HCT116 (cell line): ENCODE measurements around the gene NRSN1.

ENCODE experiments used
- CEBPB ChIP-seq: IDR thresholded peaks from 2 replicates; pipeline ENCODE4 v1.6.1; 2012; ENCODE audit warnings: low read depth
- EGR1 ChIP-seq: IDR thresholded peaks from 2 replicates; pipeline ENCODE4 v1.6.1; 2012; ENCODE audit warnings: low read depth
- EZH2 ChIP-seq: fragments of 200-600 bp; sonication (generic); IDR thresholded peaks from 2 replicates; pipeline ENCODE4 v1.6.1; 2017; ENCODE audit warnings: antibody characterized with exemption, mixed run types
- EZH2phosphoT487 ChIP-seq: fragments of 200-600 bp; IDR thresholded peaks from 2 replicates; pipeline ENCODE4 v1.6.1; 2018; ENCODE audit warnings: antibody characterized with exemption, borderline replicate concordance
- JUND ChIP-seq: IDR thresholded peaks from 2 replicates; pipeline ENCODE4 v1.6.1; 2012
- POLR2A ChIP-seq: IDR thresholded peaks from 2 replicates; pipeline ENCODE4 v1.7.0; 2011; ENCODE audit warnings: borderline replicate concordance; ENCODE audit not compliant: insufficient read depth, insufficient read length; ENCODE audit errors: extremely low read depth
- POLR2AphosphoS5 ChIP-seq: IDR thresholded peaks from 2 replicates; pipeline ENCODE4 v1.6.1; 2011; ENCODE audit warnings: mild to moderate bottlenecking, low read depth, low read length, moderate library complexity
- RAD21 ChIP-seq: IDR thresholded peaks from 2 replicates; pipeline ENCODE4 v1.6.1; 2012; ENCODE audit warnings: low read depth, mild to moderate bottlenecking
- TCF7L2 ChIP-seq: IDR thresholded peaks from 2 replicates; pipeline ENCODE4 v1.7.0; 2011; ENCODE audit warnings: borderline replicate concordance, inconsistent platforms; ENCODE audit not compliant: insufficient read depth, insufficient read length; ENCODE audit errors: extremely low read depth
- YY1 ChIP-seq: IDR thresholded peaks from 2 replicates; pipeline ENCODE4 v1.6.1; 2011; ENCODE audit warnings: low read length, low read depth, moderate library complexity, mild to moderate bottlenecking; ENCODE audit not compliant: insufficient replicate concordance; ENCODE audit errors: extremely low read depth
- ZNF274 ChIP-seq: fragments of 200-500 bp; sonication (Bioruptor generic); IDR thresholded peaks from 2 replicates; pipeline ENCODE4 v1.6.1; 2014; ENCODE audit warnings: mild to moderate bottlenecking, low read depth, low read length, inconsistent platforms
- TF ChIP-seq, protein P1 (sequence below), 3 experiments: fragments of 200-600 bp in 1 of 3; sonication (generic) in 1 of 3; IDR thresholded peaks in 2 of 3; conservative IDR thresholded peaks in 1 of 3; 2 replicates each; pipeline ENCODE4 v1.5.1; 2012 to 2017; ENCODE audit warnings: low read depth in 2 of 3, low read length in 2 of 3, antibody characterized with exemption in 1 of 3, borderline replicate concordance in 1 of 3, control low read depth in 1 of 3, mild to moderate bottlenecking in 1 of 3, mixed read lengths in 1 of 3, mixed run types in 1 of 3, moderate library complexity in 1 of 3; ENCODE audit not compliant: insufficient read depth in 1 of 3
- TF ChIP-seq, protein P2 (sequence below): IDR thresholded peaks from 2 replicates; pipeline ENCODE4 v1.6.1; 2011; ENCODE audit warnings: mild to moderate bottlenecking, low read length, moderate library complexity; ENCODE audit not compliant: insufficient replicate concordance; ENCODE audit errors: extremely low read depth
- TF ChIP-seq, protein P3 (sequence below): IDR thresholded peaks from 2 replicates; pipeline ENCODE4 v1.6.1; 2012

DNA sequence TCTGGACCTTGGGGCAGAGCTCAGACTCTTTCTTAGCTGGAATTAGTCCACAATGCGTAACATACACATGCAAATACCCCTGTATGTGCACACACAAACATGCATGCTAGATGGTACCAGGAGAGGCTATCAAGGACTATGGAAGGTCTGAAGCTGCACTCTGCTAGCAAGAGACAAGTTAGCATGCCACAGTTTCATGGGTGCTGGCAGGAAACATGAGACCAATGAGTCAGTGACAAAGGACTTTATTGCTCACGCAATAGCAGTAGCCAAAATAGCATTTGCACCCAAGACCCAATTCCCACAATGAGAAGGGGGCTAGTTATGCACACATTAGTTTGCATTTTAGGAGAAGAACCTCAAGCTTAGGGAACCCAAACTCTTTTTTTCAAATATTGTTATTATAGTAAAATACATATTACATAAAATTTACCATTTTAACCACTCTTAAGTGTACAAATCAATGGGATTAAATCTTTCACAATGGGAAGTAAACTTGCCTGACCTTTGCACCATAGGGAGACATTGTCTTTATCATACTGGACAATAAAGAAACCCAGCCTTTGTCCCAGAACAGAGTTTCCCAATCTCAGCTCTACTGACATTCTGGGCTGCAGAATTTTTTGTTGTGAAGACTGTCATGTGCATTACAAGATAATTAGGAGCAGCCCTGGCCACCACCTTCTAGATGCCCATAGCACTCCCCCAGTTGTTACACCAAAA, 69.1 kb downstream of the NRSN1 start:
- TF ChIP-seq POLR2AphosphoS5 (no peak), EZH2phosphoT487 (no peak), TCF7L2 (no peak), RAD21 (no peak), POLR2A (no peak), EGR1 (no peak), CEBPB (no peak), JUND (no peak), EZH2 (no peak), ZNF274 (no peak), YY1 (no peak)
- TF ChIP-seq, protein P1, sequence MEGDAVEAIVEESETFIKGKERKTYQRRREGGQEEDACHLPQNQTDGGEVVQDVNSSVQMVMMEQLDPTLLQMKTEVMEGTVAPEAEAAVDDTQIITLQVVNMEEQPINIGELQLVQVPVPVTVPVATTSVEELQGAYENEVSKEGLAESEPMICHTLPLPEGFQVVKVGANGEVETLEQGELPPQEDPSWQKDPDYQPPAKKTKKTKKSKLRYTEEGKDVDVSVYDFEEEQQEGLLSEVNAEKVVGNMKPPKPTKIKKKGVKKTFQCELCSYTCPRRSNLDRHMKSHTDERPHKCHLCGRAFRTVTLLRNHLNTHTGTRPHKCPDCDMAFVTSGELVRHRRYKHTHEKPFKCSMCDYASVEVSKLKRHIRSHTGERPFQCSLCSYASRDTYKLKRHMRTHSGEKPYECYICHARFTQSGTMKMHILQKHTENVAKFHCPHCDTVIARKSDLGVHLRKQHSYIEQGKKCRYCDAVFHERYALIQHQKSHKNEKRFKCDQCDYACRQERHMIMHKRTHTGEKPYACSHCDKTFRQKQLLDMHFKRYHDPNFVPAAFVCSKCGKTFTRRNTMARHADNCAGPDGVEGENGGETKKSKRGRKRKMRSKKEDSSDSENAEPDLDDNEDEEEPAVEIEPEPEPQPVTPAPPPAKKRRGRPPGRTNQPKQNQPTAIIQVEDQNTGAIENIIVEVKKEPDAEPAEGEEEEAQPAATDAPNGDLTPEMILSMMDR (IDR thresholded peaks at IDR 0.05 in 2 of 3, conservative IDR thresholded peaks at IDR 0.05 in 1 of 3; ENCODE audit: borderline replicate concordance in 1 of 3, insufficient read depth in 1 of 3, low read depth in 2 of 3, low read length in 2 of 3) = no peak
- TF ChIP-seq, protein P2, sequence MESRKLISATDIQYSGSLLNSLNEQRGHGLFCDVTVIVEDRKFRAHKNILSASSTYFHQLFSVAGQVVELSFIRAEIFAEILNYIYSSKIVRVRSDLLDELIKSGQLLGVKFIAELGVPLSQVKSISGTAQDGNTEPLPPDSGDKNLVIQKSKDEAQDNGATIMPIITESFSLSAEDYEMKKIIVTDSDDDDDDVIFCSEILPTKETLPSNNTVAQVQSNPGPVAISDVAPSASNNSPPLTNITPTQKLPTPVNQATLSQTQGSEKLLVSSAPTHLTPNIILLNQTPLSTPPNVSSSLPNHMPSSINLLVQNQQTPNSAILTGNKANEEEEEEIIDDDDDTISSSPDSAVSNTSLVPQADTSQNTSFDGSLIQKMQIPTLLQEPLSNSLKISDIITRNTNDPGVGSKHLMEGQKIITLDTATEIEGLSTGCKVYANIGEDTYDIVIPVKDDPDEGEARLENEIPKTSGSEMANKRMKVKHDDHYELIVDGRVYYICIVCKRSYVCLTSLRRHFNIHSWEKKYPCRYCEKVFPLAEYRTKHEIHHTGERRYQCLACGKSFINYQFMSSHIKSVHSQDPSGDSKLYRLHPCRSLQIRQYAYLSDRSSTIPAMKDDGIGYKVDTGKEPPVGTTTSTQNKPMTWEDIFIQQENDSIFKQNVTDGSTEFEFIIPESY = no peak
- TF ChIP-seq, protein P3, sequence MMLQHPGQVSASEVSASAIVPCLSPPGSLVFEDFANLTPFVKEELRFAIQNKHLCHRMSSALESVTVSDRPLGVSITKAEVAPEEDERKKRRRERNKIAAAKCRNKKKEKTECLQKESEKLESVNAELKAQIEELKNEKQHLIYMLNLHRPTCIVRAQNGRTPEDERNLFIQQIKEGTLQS = no peak
